Measurements from ENCODE around the gene C17orf78.

Gene C17orf78

GRCh38 chr17:37359682-37360188 lies 16.1 kb upstream of the C17orf78 start:
- no peak overlapping the region for H2BK120ac ChIP-seq (ENCODE audit: low read depth, low read length)
- peak overlapping the region; percentile 54 for H3K4me2 ChIP-seq (ENCODE audit: insufficient read depth, low read length, poor library complexity, severe bottlenecking)
- no peak for DNase-seq (ENCODE audit: low spot score)
- H4K91ac ChIP-seq (ENCODE audit: low read depth, low read length, poor library complexity): no peak overlapping the region
- peaks cover 0 to 14% of the 10 kb centered on the region in 2 donors for H3K36me3 ChIP-seq (replicated peaks in 1 of 2; ENCODE audit: control insufficient read depth in 2 of 2, insufficient read depth in 2 of 2, low read length in 2 of 2)
- peak overlapping the region; percentile 88 for H3K18ac ChIP-seq (ENCODE audit: low read length)
- peaks cover 13 to 17% of the 10 kb centered on the region in 2 donors for H3K4me1 ChIP-seq (ENCODE audit: control insufficient read depth in 2 of 2, insufficient read depth in 1 of 2, low read depth in 1 of 2, low read length in 2 of 2)
- H2BK15ac ChIP-seq (ENCODE audit: low read length): peak overlapping the region; percentile 56
- peak overlapping the region; percentile 20 for H4K8ac ChIP-seq (ENCODE audit: low read depth, low read length)
- no peaks in the 10 kb centered on the region for H3K79me1 ChIP-seq (ENCODE audit: low read depth, low read length)
- H3K9ac ChIP-seq (ENCODE audit: low read depth, low read length, poor library complexity): peak overlapping the region; percentile 82
- peak overlapping the region; percentile 89 for H3K23ac ChIP-seq (ENCODE audit: low read depth, low read length, poor library complexity)
- H2AK5ac ChIP-seq (ENCODE audit: low read depth, low read length): no peak overlapping the region
- no peak overlapping the region for H3K14ac ChIP-seq (ENCODE audit: low read length)
- H3K9me3 ChIP-seq (replicated peaks in 1 of 2; ENCODE audit: control insufficient read depth in 2 of 2, insufficient read depth in 1 of 2, low read depth in 1 of 2, low read length in 2 of 2): no peaks in the 10 kb centered on the region
- H3K27me3 ChIP-seq (ENCODE audit: control insufficient read depth in 3 of 3, insufficient read depth in 3 of 3, low read depth in 1 of 3, low read length in 3 of 3): no peaks in the 10 kb centered on the region
- WGBS, 2 donors (ENCODE audit: extremely low coverage in 2 of 2, insufficient read length in 2 of 2, insufficient replicate concordance in 1 of 2): no CpG with 5 or more reads among the region's 18 CpGs
- peak overlapping the region; percentile 94 for H3K27ac ChIP-seq (replicated peaks; ENCODE audit: low read length)
- H3K4me3 ChIP-seq (ENCODE audit: low read length in 2 of 2): peak overlapping the region; percentile 22 to 35
- peak overlapping the region; percentile 73 for H2AFZ ChIP-seq (ENCODE audit: low read length)
- no peak overlapping the region for H2BK12ac ChIP-seq (ENCODE audit: low read length)
- peak overlapping the region; percentile 76 for H2BK5ac ChIP-seq (ENCODE audit: low read length)
- H3K4ac ChIP-seq (ENCODE audit: low read length): no peak overlapping the region

DNA sequence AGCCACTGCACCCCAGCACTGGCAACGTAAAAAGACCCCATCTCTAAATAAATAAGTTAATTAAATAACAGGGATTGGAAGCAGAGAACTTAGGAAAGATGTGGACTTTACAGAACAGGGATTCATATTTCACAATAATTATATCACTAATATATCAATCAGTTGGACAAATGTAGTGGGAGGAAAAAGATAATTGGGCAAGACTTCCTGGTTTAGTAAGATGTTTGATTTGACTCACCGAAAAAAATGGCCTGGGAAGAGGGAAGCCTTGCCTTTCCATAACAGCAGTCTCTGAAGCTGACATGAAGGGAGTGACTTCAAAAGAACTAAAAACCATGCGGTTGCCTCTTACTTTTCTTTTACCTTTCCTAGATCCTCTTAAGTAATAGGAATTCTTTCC lies 15.2 kb upstream of the C17orf78 start:
- no CpG with 5 or more reads among the region's 3 CpGs for WGBS, 2 donors (ENCODE audit: extremely low coverage in 2 of 2, insufficient read length in 2 of 2, insufficient replicate concordance in 1 of 2)
- Histone ChIP-seq H3K23ac (ENCODE audit: low read depth, low read length, poor library complexity) (no peak overlapping the region), H3K79me1 (ENCODE audit: low read depth, low read length) (no peaks in the 10 kb centered on the region), H3K4ac (ENCODE audit: low read length) (no peak overlapping the region), H3K27ac (replicated peaks; ENCODE audit: low read length) (no peak overlapping the region), H2BK12ac (ENCODE audit: low read length) (no peak overlapping the region), H3K27me3 (ENCODE audit: control insufficient read depth in 3 of 3, insufficient read depth in 3 of 3, low read depth in 1 of 3, low read length in 3 of 3) (no peaks in the 10 kb centered on the region), H3K4me3 (ENCODE audit: low read length in 2 of 2) (no peak overlapping the region), H2AFZ (ENCODE audit: low read length) (no peak overlapping the region), H3K14ac (ENCODE audit: low read length) (no peak overlapping the region), H4K8ac (ENCODE audit: low read depth, low read length) (no peak overlapping the region), H2AK5ac (ENCODE audit: low read depth, low read length) (no peak overlapping the region), H3K4me2 (ENCODE audit: insufficient read depth, low read length, poor library complexity, severe bottlenecking) (no peak overlapping the region), H3K9me3 (replicated peaks in 1 of 2; ENCODE audit: control insufficient read depth in 2 of 2, insufficient read depth in 1 of 2, low read depth in 1 of 2, low read length in 2 of 2) (no peaks in the 10 kb centered on the region), H3K36me3 (replicated peaks in 1 of 2; ENCODE audit: control insufficient read depth in 2 of 2, insufficient read depth in 2 of 2, low read length in 2 of 2) (peaks cover 0 to 13% of the 10 kb centered on the region in 2 donors), H2BK15ac (ENCODE audit: low read length) (no peak overlapping the region), H2BK120ac (ENCODE audit: low read depth, low read length) (no peak overlapping the region), H3K9ac (ENCODE audit: low read depth, low read length, poor library complexity) (no peak overlapping the region), H4K91ac (ENCODE audit: low read depth, low read length, poor library complexity) (no peak overlapping the region), H3K18ac (ENCODE audit: low read length) (no peak overlapping the region), H2BK5ac (ENCODE audit: low read length) (no peak overlapping the region), H3K4me1 (ENCODE audit: control insufficient read depth in 2 of 2, insufficient read depth in 1 of 2, low read depth in 1 of 2, low read length in 2 of 2) (peaks cover 13 to 17% of the 10 kb centered on the region in 2 donors)
- DNase-seq (ENCODE audit: low spot score): no peak

DNA sequence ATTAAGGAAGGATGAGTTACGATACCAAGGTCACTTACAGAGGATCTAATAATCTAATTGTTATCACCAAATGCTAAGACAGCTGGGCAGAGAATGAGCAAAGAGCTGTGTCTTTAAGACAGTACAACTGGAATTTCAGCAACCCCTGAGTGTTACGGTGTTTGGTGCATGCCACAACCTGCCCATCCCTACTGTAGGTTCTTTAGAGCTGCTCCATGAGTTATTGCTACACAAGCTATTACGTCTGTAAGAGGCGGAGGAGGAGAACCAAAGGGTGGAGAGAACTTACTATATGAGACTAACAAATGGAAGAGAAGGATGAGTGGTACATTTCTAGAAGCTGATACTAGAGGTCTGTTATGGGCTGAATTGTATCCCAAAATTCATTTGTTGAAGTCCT lies 14.2 kb upstream of the C17orf78 start:
- no peak overlapping the region for H2BK15ac ChIP-seq (ENCODE audit: low read length)
- H2AK5ac ChIP-seq (ENCODE audit: low read depth, low read length): no peak overlapping the region
- no peak overlapping the region for H2BK120ac ChIP-seq (ENCODE audit: low read depth, low read length)
- no peak overlapping the region for H3K9ac ChIP-seq (ENCODE audit: low read depth, low read length, poor library complexity)
- no peak for DNase-seq (ENCODE audit: low spot score)
- no peak overlapping the region for H3K18ac ChIP-seq (ENCODE audit: low read length)
- H3K27me3 ChIP-seq (ENCODE audit: control insufficient read depth in 3 of 3, insufficient read depth in 3 of 3, low read depth in 1 of 3, low read length in 3 of 3): no peaks in the 10 kb centered on the region
- H3K4me3 ChIP-seq (ENCODE audit: low read length in 2 of 2): no peak overlapping the region
- H3K36me3 ChIP-seq (replicated peaks in 1 of 2; ENCODE audit: control insufficient read depth in 2 of 2, insufficient read depth in 2 of 2, low read length in 2 of 2): peaks cover 0 to 5% of the 10 kb centered on the region in 2 donors
- H2AFZ ChIP-seq (ENCODE audit: low read length): no peak overlapping the region
- H3K27ac ChIP-seq (replicated peaks; ENCODE audit: low read length): no peak overlapping the region
- no peak overlapping the region for H3K14ac ChIP-seq (ENCODE audit: low read length)
- H4K8ac ChIP-seq (ENCODE audit: low read depth, low read length): no peak overlapping the region
- H3K9me3 ChIP-seq (replicated peaks in 1 of 2; ENCODE audit: control insufficient read depth in 2 of 2, insufficient read depth in 1 of 2, low read depth in 1 of 2, low read length in 2 of 2): no peaks in the 10 kb centered on the region
- no peak overlapping the region for H2BK12ac ChIP-seq (ENCODE audit: low read length)
- no peak overlapping the region for H2BK5ac ChIP-seq (ENCODE audit: low read length)
- no peaks in the 10 kb centered on the region for H3K79me1 ChIP-seq (ENCODE audit: low read depth, low read length)
- no peak overlapping the region for H3K4ac ChIP-seq (ENCODE audit: low read length)
- no CpG with 5 or more reads among the region's 4 CpGs for WGBS, 2 donors (ENCODE audit: extremely low coverage in 2 of 2, insufficient read length in 2 of 2, insufficient replicate concordance in 1 of 2)
- no peak overlapping the region for H3K23ac ChIP-seq (ENCODE audit: low read depth, low read length, poor library complexity)
- peaks cover 13 to 17% of the 10 kb centered on the region in 2 donors for H3K4me1 ChIP-seq (ENCODE audit: control insufficient read depth in 2 of 2, insufficient read depth in 1 of 2, low read depth in 1 of 2, low read length in 2 of 2)
- no peak overlapping the region for H4K91ac ChIP-seq (ENCODE audit: low read depth, low read length, poor library complexity)
- no peak overlapping the region for H3K4me2 ChIP-seq (ENCODE audit: insufficient read depth, low read length, poor library complexity, severe bottlenecking)

DNA sequence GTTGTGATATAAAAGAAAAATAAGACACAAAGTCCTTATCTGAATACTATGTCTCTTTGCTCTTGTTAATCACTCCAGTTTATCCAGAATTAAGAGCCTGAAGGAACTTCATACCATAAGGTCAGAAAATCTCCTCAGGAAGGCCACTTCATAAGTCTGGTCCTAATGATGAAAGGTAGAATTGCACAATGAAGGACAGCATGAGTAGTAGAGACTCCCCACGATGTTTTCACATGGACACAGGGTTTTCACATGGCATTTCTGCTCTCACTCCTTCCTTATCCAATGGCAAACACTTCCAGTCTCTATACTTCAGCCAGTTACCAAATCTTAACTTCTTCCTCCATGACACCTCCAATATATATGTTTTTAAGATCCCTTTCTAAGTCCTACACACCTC lies 10.2 kb upstream of the C17orf78 start:
- no peak overlapping the region for H2AFZ ChIP-seq (ENCODE audit: low read length)
- H2BK5ac ChIP-seq (ENCODE audit: low read length): no peak overlapping the region
- peaks cover 0 to 2% of the 10 kb centered on the region in 2 donors for H3K4me1 ChIP-seq (ENCODE audit: control insufficient read depth in 2 of 2, insufficient read depth in 1 of 2, low read depth in 1 of 2, low read length in 2 of 2)
- no peak overlapping the region for H3K4me3 ChIP-seq (ENCODE audit: low read length in 2 of 2)
- no peak overlapping the region for H4K91ac ChIP-seq (ENCODE audit: low read depth, low read length, poor library complexity)
- H3K27ac ChIP-seq (replicated peaks; ENCODE audit: low read length): no peak overlapping the region
- H3K14ac ChIP-seq (ENCODE audit: low read length): no peak overlapping the region
- no peak overlapping the region for H4K8ac ChIP-seq (ENCODE audit: low read depth, low read length)
- no peak overlapping the region for H2BK12ac ChIP-seq (ENCODE audit: low read length)
- H3K23ac ChIP-seq (ENCODE audit: low read depth, low read length, poor library complexity): no peak overlapping the region
- no peak for DNase-seq (ENCODE audit: low spot score)
- no CpG with 5 or more reads among the region's 1 CpG for WGBS, 2 donors (ENCODE audit: extremely low coverage in 2 of 2, insufficient read length in 2 of 2, insufficient replicate concordance in 1 of 2)
- H3K4ac ChIP-seq (ENCODE audit: low read length): no peak overlapping the region
- no peaks in the 10 kb centered on the region for H3K79me1 ChIP-seq (ENCODE audit: low read depth, low read length)
- H3K9me3 ChIP-seq (replicated peaks in 1 of 2; ENCODE audit: control insufficient read depth in 2 of 2, insufficient read depth in 1 of 2, low read depth in 1 of 2, low read length in 2 of 2): no peaks in the 10 kb centered on the region
- no peaks in the 10 kb centered on the region for H3K27me3 ChIP-seq (ENCODE audit: control insufficient read depth in 3 of 3, insufficient read depth in 3 of 3, low read depth in 1 of 3, low read length in 3 of 3)
- no peak overlapping the region for H3K18ac ChIP-seq (ENCODE audit: low read length)
- H3K9ac ChIP-seq (ENCODE audit: low read depth, low read length, poor library complexity): no peak overlapping the region
- no peak overlapping the region for H2BK120ac ChIP-seq (ENCODE audit: low read depth, low read length)
- H3K4me2 ChIP-seq (ENCODE audit: insufficient read depth, low read length, poor library complexity, severe bottlenecking): no peak overlapping the region
- peaks cover 0 to 3% of the 10 kb centered on the region in 2 donors for H3K36me3 ChIP-seq (replicated peaks in 1 of 2; ENCODE audit: control insufficient read depth in 2 of 2, insufficient read depth in 2 of 2, low read length in 2 of 2)
- H2AK5ac ChIP-seq (ENCODE audit: low read depth, low read length): no peak overlapping the region
- no peak overlapping the region for H2BK15ac ChIP-seq (ENCODE audit: low read length)
